WTC11 (cell line): ENCODE results near the gene KRT72. TPM values are rescaled to one million over a fixed set of nuclear protein-coding genes. Genes with fewer than 3 reads are reported as not detected.
A peak's percentile ranks its signal among the peaks of the same experiment; 100 is the strongest.

Experiments
- ATAC-seq: fragments of 200-7000 bp; cut with Tn5 transposase; 2 replicates; pipeline ENCODE4 v1.10.0; 2021; ENCODE audit warnings: mild to moderate bottlenecking, moderate library complexity
- CTCF ChIA-PET: fragments of 300-600 bp; sonication (Branson Sonifier 250); formaldehyde crosslinking; loops from one replicate; lab custom pipeline; 2021; ENCODE audit warnings: antibody characterized with exemption; lab: Charles Lee
- POLR2A ChIA-PET: fragments of 350-600 bp; sonication (Branson Sonifier 250); formaldehyde crosslinking; loops from one replicate; lab custom pipeline; 2021; ENCODE audit warnings: antibody characterized with exemption; lab: Charles Lee
- DNase-seq: peaks from one replicate; pipeline ENCODE4 v3.0.0; 2021; ENCODE audit warnings: low spot score
- H3K27ac Mint-ChIP-seq: 2 replicates; pipeline ENCODE4 v1.8.0; 2021; ENCODE audit warnings: mixed read lengths
- H3K27me3 Mint-ChIP-seq: 2 replicates; pipeline ENCODE4 v1.8.0; 2021; ENCODE audit warnings: low read depth, mild to moderate bottlenecking, moderate library complexity, mixed read lengths
- H3K36me3 Mint-ChIP-seq: 2 replicates; pipeline ENCODE4 v1.8.0; 2021; ENCODE audit warnings: mixed read lengths
- H3K4me1 Mint-ChIP-seq: 2 replicates; pipeline ENCODE4 v1.8.0; 2022; ENCODE audit warnings: mixed read lengths
- H3K4me3 Mint-ChIP-seq: 2 replicates; pipeline ENCODE4 v1.8.0; 2021; ENCODE audit warnings: mild to moderate bottlenecking, moderate library complexity, mixed read lengths
- H3K9me3 Mint-ChIP-seq: 2 replicates; pipeline ENCODE4 v1.8.0; 2021; ENCODE audit warnings: mixed read lengths
- AFF4 ChIP-seq: sonication (generic); formaldehyde crosslinking; IDR thresholded peaks from 2 replicates; pipeline ENCODE4 v1.8.1; 2023; ENCODE audit warnings: mild to moderate bottlenecking, missing genetic modification reagents, borderline replicate concordance
- ARID4B ChIP-seq: sonication (generic); formaldehyde crosslinking; IDR thresholded peaks from 2 replicates; pipeline ENCODE4 v1.8.0; 2023; ENCODE audit warnings: missing genetic modification reagents, mild to moderate bottlenecking, borderline replicate concordance
- CDX4 ChIP-seq: fragments of 250-450 bp; sonication (Bioruptor Pico); IDR thresholded peaks from 2 replicates; pipeline ENCODE4 v1.9.0; 2021; ENCODE audit warnings: moderate library complexity, mild to moderate bottlenecking, inconsistent platforms, borderline replicate concordance
- EMX1 ChIP-seq: fragments of 250-450 bp; sonication (Bioruptor Pico); IDR thresholded peaks from 2 replicates; pipeline ENCODE4 v1.8.0; 2021; ENCODE audit warnings: mild to moderate bottlenecking
- HMGA2 ChIP-seq: fragments of 250-450 bp; sonication (Bioruptor Pico); IDR thresholded peaks from 2 replicates; pipeline ENCODE4 v1.4.0; 2021; ENCODE audit warnings: mild to moderate bottlenecking, moderate library complexity
- IRF2 ChIP-seq: sonication (generic); formaldehyde crosslinking; IDR thresholded peaks from 2 replicates; pipeline ENCODE4 v1.8.0; 2022; ENCODE audit warnings: low read depth, missing genetic modification reagents, borderline replicate concordance
- NR1H2 ChIP-seq: sonication (generic); formaldehyde crosslinking; IDR thresholded peaks from 2 replicates; pipeline ENCODE4 v1.9.0; 2021; ENCODE audit warnings: mild to moderate bottlenecking, moderate library complexity, missing genetic modification reagents
- RELA ChIP-seq: sonication (generic); formaldehyde crosslinking; IDR thresholded peaks from 2 replicates; pipeline ENCODE4 v1.8.1; 2022; ENCODE audit warnings: missing genetic modification reagents, mild to moderate bottlenecking, borderline replicate concordance
- TEAD4 ChIP-seq: sonication (generic); formaldehyde crosslinking; IDR thresholded peaks from 2 replicates; pipeline ENCODE4 v1.8.0; 2022; ENCODE audit warnings: mild to moderate bottlenecking, missing genetic modification reagents
- ZBTB21 ChIP-seq: sonication (generic); formaldehyde crosslinking; IDR thresholded peaks from 2 replicates; pipeline ENCODE4 v1.8.1; 2023; ENCODE audit warnings: mild to moderate bottlenecking, missing genetic modification reagents, borderline replicate concordance
- ZNF138 ChIP-seq: sonication (generic); formaldehyde crosslinking; conservative IDR thresholded peaks from 2 replicates; pipeline ENCODE4 v1.8.1; 2022; ENCODE audit warnings: mild to moderate bottlenecking, moderate library complexity, missing genetic modification reagents
- ZNF219 ChIP-seq: sonication (generic); formaldehyde crosslinking; IDR thresholded peaks from 2 replicates; pipeline ENCODE4 v1.8.0; 2023; ENCODE audit warnings: missing genetic modification reagents, mild to moderate bottlenecking, borderline replicate concordance
- ZNF263 ChIP-seq: sonication (generic); formaldehyde crosslinking; IDR thresholded peaks from 2 replicates; pipeline ENCODE4 v1.8.1; 2022; ENCODE audit warnings: low read depth, mild to moderate bottlenecking, moderate library complexity, missing genetic modification reagents
- ZNF281 ChIP-seq: sonication (generic); formaldehyde crosslinking; IDR thresholded peaks from 2 replicates; pipeline ENCODE4 v1.8.0; 2023; ENCODE audit warnings: mild to moderate bottlenecking, missing genetic modification reagents
- ZNF396 ChIP-seq: fragments of 250-450 bp; sonication (Bioruptor Pico); IDR thresholded peaks from 2 replicates; pipeline ENCODE4 v1.8.0; 2021; ENCODE audit warnings: mild to moderate bottlenecking, moderate library complexity, borderline replicate concordance
- ZNF671 ChIP-seq: fragments of 250-450 bp; sonication (Bioruptor Pico); IDR thresholded peaks from 2 replicates; pipeline ENCODE4 v1.8.0; 2021; ENCODE audit warnings: mild to moderate bottlenecking
- total RNA-seq: library from RNA; stranded (reverse); gene quantifications from 3 replicates; pipeline ENCODE4 v1.2.3, GENCODE V29; 2021
- TF ChIP-seq, protein P1 (sequence below): sonication (generic); formaldehyde crosslinking; IDR thresholded peaks from 2 replicates; pipeline ENCODE4 v1.8.0; 2022; ENCODE audit warnings: mild to moderate bottlenecking, missing genetic modification reagents

KRT72 gene
- total RNA-seq, 1 experiment from 2014 or later, result not detected

- H3K4me1 Mint-ChIP-seq, result no peaks in the 10 kb centered on the region
- DNase-seq (no peak), ATAC-seq (no peak)
- no peaks in the 10 kb centered on the region for H3K36me3 Mint-ChIP-seq
- no peak overlapping the region for H3K27ac Mint-ChIP-seq
- POLR2A ChIA-PET, result no interaction called here
- no peaks in the 10 kb centered on the region; the same call in 1 of the 2 replicates for H3K27me3 Mint-ChIP-seq
- CTCF ChIA-PET, result interaction anchor here (0.7 to 2.4 kb wide), 6 partner anchors 45 to 260 kb away, joined by 3 to 8 read pairs (median 4); no protein-coding TSS in a partner anchor
- no peak for TF ChIP-seq TEAD4
- no peak for TF ChIP-seq ZNF671
- TF ChIP-seq, protein P1, sequence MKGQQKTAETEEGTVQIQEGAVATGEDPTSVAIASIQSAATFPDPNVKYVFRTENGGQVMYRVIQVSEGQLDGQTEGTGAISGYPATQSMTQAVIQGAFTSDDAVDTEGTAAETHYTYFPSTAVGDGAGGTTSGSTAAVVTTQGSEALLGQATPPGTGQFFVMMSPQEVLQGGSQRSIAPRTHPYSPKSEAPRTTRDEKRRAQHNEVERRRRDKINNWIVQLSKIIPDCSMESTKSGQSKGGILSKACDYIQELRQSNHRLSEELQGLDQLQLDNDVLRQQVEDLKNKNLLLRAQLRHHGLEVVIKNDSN (CRISPR knock-in tag), result no peak
- TF ChIP-seq EMX1, result no peak
- TF ChIP-seq NR1H2, result no peak
- no peak for TF ChIP-seq ZNF263
- no peak for TF ChIP-seq ZNF219 (CRISPR knock-in tag)
- no peak for TF ChIP-seq ZNF138 (CRISPR knock-in tag)
- TF ChIP-seq ARID4B, result no peak
- TF ChIP-seq ZNF281 (CRISPR knock-in tag), result no peak
- H3K9me3 Mint-ChIP-seq, result peaks cover 9% of the 10 kb centered on the region
- H3K4me3 Mint-ChIP-seq, result no peak overlapping the region
These were observed 46.3 kb upstream of the KRT72 start for GRCh38 chr12:52647601-52648000.

- ATAC-seq (no peak), DNase-seq (peak; percentile 29)
- Mint-ChIP-seq H3K36me3 (no peaks in the 10 kb centered on the region), H3K4me3 (no peak overlapping the region), H3K27me3 (no peaks in the 10 kb centered on the region; the same call in 1 of the 2 replicates), H3K27ac (no peak overlapping the region), H3K4me1 (no peaks in the 10 kb centered on the region), H3K9me3 (no peaks in the 10 kb centered on the region)
- ChIA-PET CTCF (interaction anchor here (1.0 to 2.4 kb wide), 4 partner anchors 46 to 278 kb away, joined by 3 to 8 read pairs (median 4); no protein-coding TSS in a partner anchor), POLR2A (no interaction called here)
- TF ChIP-seq ARID4B (no peak), ZNF396 (no peak), RELA (CRISPR knock-in tag) (no peak), HMGA2 (CRISPR knock-in tag) (no peak), IRF2 (CRISPR knock-in tag) (no peak), CDX4 (no peak), AFF4 (CRISPR knock-in tag) (no peak), ZBTB21 (CRISPR knock-in tag) (no peak)
These were observed 45.4 kb upstream of the KRT72 start for GRCh38 chr12:52646613-52647012.
